ENCODE measurements around the gene KDF1. TPM values are rescaled to one million over a fixed set of nuclear protein-coding genes. Genes with fewer than 3 reads are reported as not detected.

KDF1 gene
- total RNA-seq, 4 donors from 2014 or later = 0.28 to 0.50 TPM; not detected in 2

- ATAC-seq (ENCODE audit: low FRiP score) (no peak), DNase-seq (ENCODE audit: low spot score) (no peak)
- no peak for TF ChIP-seq CTCF (IDR thresholded peaks at IDR 0.05)
Observed at GRCh38 chr1:26961826-26962225, 1.6 kb upstream of the KDF1 start.

GRCh38 chr1:26960625-26960966 is 328 bp upstream of the KDF1 start:
- no peak for ATAC-seq (ENCODE audit: low FRiP score)
- no peak for DNase-seq (ENCODE audit: low spot score)
- no peak for TF ChIP-seq CTCF (IDR thresholded peaks at IDR 0.05)

- no peak for TF ChIP-seq CTCF (IDR thresholded peaks at IDR 0.05)
- no peak for DNase-seq (ENCODE audit: low spot score)
- no peak for ATAC-seq (ENCODE audit: low FRiP score)
Observed at GRCh38 chr1:26959270-26959669, 998 bp downstream of the KDF1 start.

GRCh38 chr1:26957306-26957705 is 3.0 kb downstream of the KDF1 start:
- DNase-seq (ENCODE audit: low spot score) (no peak), ATAC-seq (ENCODE audit: low FRiP score) (no peak)
- TF ChIP-seq CTCF (IDR thresholded peaks at IDR 0.05) = no peak

- no peak for TF ChIP-seq CTCF (IDR thresholded peaks at IDR 0.05)
- no peak for ATAC-seq (ENCODE audit: low FRiP score)
- DNase-seq (ENCODE audit: low spot score) = no peak
Observed at GRCh38 chr1:26956321-26956720, 3.9 kb downstream of the KDF1 start.

- no peak for TF ChIP-seq CTCF (IDR thresholded peaks at IDR 0.05)
- DNase-seq (ENCODE audit: low spot score) = no peak
- no peak for ATAC-seq (ENCODE audit: low FRiP score)
Observed at GRCh38 chr1:26953374-26953773, 6.9 kb downstream of the KDF1 start.

GRCh38 chr1:26951821-26952497 is 8.3 kb downstream of the KDF1 start:
- DNase-seq (ENCODE audit: low spot score) = no peak
- no peak for TF ChIP-seq CTCF (IDR thresholded peaks at IDR 0.05)
- no peak for ATAC-seq (ENCODE audit: low FRiP score)

All from omental fat pad (tissue), 4 donors.